GM19324 (cell line): ENCODE measurements around the gene AKT3.

Experiments used
- ATAC-seq: cut with Tn5 transposase; IDR thresholded peaks from one replicate; pipeline ENCODE4 v1.9.1; 2021; ENCODE audit warnings: mild to moderate bottlenecking, moderate library complexity; ENCODE audit not compliant: unreplicated experiment, low FRiP score

The AKT3 gene

DNA sequence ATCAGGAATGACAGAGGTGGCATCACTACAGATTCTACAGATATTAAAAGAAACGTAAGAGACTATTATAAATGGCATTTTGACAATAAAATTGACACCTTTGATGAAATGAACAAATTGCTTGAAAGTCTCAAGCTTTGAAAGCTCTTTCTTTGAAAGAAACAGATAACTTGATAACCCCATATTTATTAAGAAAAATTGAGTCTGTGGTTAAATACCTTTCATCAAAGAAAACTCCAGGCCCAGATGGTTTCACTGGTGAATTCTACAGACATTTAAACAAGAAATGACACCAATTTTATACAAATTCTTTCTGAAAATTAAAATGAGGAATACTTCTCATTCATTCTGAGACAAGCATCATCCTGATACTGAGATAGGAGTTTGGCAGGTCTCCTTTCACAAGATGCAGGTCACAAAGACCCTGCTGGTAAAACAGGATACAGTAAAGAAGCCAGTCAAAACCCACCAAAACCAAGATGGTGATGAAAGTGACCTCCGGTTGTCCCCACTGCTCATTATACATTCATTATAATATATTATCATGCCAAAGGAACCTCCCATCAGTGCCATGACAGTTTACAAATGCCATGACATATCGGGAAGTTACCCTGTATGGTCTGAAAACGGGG is 210.9 kb downstream of the AKT3 start:
- no peak for ATAC-seq

DNA sequence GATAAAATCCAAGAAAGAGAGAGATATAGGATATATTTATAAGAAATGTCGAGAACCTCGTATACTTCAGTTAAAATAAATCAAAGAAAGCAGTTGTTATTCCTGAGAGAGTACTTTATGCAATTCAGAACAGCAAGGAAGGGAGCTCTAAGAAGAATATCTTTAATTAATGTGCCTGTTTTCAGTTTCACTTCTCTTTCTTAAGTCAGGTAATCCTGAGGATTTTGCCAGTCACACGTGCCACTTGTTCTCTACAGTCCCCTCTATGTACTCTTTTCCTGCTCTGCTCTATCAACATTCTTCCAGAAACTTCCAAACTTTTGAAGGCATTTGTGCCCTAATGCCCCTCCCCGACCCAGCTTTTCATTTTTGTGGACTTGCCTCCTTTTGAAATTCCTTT is 211.9 kb downstream of the AKT3 start:
- no peak for ATAC-seq

DNA sequence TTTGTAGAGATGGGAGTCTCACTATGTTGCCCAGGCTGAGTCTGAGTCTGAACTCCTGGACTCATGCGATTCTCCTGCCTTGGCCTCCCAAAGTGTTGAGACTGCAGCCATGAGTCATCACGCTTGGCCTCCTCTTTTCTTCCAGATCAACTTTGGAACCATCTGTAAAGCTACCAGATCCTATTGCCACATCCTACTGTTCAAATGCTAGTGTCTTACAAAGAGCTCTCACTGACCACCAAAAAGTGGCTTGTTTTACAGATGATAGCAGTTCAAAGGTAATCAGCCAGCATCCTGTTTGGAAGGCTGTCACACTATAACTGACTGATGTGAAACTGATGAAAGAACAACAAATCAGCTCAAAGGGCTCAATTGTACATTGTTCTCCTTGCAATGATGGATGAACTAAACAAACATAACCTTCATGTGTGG is 221.6 kb downstream of the AKT3 start:
- no peak for ATAC-seq

DNA sequence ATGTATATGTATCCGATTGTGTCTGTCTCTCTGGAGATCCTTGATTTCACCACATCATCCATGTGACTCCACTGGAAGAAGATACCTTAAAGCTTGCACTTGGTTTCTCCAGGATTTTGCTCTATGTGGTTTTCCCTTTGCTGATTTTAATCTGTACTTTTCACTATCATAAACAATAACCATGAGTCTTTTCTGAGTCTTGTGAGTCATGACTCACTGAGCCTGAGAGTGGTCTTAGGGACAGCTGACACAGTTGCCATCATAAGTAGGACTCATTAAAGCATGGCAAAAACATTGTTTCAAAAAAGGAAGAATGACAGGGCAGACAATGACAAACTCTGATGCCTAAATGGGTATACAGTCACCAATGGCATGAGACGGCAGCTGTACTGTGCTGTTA is 226.2 kb downstream of the AKT3 start:
- no peak for ATAC-seq

DNA sequence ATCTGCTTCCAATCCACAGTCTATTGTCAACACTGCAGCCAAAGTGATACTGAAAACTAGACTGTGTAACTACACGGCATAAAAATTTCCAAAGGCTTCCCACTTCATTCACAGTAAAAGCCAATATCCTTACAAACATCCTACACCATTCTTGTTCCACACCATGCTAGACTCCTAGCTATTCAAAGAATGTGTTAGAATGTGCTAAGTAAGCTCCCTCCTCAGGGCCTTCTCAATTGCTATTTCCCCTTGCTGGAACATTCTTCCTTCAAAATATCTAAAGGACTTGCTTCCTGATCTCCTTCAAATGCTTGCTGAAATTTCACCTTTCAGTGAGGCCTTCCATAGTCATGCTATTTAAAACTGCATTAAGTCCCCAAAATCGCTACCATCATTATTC is 228.1 kb downstream of the AKT3 start:
- no peak for ATAC-seq

DNA sequence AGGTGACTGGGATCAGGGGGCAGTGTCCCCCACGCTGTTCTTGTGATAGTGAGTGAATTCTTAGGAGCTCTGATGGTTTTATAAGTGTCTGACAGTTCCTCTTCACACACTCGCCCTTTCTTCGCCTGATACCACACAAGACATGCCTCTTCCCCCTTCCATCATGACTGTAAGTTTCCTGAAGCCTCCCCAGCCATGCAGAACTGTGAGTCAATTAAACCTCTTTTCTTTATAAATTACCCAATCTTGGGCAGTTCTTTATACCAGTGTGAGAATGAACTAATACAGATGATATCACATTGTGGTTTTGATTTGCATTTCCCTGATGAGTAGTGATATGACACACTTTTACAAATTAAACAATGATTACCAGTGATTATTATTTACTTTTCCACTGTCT is 229.9 kb downstream of the AKT3 start:
- no peak for ATAC-seq

DNA sequence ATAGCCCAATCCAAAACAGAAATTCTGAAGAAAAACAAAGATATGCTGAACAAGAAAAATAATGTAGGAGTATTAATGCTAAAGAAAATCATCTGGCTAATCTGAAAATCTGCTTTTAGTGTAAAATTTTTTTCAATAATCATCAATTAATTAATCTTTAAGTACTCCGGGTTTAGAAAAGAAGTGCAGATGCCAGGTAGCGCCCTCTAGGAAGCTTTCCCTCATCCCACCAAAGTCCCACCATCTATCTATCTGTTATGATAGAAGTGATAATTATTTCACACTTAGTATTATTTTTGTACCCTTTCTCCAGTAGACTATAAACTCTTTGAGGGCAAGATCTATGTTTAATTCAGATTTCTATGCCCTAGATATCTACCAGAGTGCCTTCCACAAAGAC is 240.3 kb downstream of the AKT3 start:
- ATAC-seq = no peak

DNA sequence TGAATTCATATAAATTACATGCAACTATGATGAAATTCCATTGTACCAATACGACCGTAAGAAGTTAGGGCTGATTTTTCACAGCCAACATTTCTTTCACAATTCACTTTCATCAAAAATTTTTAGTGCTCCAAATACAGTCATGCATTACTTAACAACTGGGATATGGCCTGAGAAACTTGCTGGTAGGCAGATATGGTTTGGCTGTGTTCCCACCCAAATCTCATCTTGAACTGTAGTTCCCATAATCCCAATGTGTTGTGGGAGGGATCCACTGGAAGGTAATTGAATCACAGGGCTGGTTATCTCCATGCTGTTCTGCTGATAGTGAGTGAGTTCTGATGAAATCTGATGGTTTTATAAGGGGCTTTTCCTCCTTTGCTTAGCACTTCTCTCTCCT is 244.4 kb downstream of the AKT3 start:
- no peak for ATAC-seq

DNA sequence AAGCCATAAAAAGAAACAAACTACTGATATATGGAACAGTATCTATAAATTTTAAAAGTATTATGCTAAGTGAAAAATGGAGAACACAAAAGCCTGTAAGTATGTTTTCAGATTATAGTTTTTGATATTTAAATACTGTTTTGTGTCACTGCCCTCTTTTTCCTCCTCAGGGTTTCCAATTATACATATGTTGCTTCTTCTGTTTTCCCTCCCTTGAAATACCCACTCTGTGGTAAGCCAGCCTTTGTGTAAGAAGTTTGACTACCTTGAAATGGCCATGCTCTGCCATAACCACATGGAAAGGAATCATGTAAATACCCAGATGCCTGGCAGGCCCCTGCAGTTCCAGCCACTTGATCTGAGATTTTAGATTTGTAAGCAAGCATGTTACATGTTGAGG is 248.3 kb downstream of the AKT3 start:
- no peak for ATAC-seq

DNA sequence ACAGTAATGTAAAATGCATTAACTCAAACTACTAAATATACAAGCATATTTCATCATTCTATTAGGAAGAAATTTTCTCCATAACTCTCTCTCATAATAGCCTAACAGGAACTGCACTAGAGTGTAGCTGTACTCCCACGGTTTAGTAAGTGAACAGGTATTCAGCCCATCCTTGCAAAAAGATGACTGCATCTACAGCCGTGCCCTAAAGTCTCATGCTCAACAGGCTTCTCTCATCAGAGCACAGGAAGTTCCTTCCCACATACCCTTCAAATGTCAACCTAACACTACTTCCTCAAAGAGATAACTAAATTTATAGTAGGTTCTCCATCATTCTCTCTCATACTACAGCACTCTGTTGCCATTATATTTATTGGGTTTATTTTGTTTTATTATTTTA is 251.6 kb downstream of the AKT3 start:
- no peak for ATAC-seq

DNA sequence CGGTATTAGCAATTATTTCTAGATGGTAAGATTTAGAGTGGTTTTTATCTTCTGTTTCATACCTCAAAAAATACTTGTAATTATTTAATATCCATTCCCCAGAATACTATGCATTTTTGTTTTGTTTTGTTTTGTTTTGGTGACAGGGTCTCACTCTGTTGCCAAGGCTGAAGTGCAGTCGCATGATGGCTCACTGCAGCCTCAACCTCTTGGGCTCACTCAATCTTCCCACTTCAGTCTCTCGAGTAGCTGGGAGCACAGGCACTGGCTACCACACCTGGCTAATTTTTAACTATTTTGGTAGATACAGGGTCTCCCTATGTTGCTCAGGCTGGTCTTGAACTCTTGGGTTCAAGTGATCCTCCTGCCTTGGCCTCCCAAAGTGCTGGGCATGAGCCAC is 252.7 kb downstream of the AKT3 start:
- no peak for ATAC-seq

DNA sequence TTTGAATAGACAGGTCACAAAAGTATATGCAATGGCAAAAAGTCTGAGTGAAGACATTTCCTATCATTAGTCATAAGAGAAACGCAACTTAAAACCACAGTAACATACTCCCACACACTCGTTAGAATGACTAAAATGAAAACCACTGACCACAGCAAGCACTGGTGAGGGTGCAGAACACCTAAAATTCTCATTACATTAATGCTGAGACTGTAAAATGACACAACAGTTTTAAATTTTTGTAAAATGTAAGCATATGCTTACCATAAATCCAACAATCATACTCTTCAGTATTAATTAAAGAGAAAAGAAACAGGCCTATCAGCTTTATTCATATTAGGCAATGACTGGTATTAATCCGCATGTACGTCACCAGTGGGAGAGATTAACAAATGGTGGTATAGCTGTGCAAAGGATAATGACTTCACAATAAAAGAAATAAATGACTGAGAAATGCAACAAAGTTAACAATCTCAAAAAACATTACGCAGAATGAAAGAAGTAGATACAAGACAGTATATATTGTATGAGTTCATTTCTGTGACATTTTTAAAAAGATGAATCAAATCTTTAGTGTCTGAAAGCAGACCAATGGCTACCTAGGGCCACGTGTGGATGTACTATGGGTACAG is 253.5 kb downstream of the AKT3 start:
- ATAC-seq = peak; percentile 95

DNA sequence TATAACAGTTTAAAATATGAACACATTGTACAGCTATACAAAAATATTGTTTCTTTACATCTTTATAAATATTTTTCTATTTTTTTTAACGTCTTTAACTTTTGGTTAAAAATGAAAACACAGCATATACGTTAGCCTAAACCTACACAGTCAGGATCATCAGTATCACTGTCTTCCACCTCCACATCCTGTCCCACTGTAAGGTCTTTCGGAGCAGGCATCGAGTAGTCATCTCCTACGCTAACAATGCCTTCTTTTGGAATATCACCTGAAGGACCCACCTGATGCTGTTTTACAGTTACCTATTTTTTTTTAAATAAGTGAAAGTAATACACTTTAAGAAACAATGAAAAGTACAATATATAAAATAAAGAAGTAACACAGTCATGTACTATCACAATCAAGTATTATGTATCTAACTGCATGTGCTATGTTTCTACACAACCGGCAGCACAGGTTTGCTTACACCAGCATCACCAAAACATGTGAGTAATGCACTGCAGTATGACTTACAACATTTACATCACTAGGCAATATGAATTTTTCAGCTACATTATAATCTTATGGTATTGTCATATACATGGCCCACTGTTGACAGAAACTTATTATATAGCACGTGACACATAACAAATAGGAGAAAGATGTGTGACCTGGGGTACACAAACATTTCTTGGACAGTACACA is 254.4 kb downstream of the AKT3 start:
- ATAC-seq = no peak

DNA sequence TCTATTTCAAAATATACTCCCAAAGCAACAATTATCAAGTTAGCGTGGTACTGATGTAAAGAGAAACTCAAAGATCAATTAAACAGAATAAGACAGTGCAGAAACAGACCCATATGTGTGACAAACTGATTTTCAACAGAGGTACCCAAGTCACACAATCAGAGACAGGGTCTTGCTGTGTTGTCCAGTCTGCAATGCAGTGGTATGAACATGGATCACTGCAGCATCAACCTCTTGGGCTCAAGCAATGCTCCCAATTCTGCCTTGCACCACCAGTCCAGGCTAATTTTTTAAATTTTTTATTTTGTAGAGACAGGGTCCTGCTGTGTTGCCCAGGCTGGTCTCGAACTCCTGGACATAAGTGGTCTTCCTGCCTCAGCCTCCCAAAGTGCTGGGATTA is 255.6 kb downstream of the AKT3 start:
- no peak for ATAC-seq

DNA sequence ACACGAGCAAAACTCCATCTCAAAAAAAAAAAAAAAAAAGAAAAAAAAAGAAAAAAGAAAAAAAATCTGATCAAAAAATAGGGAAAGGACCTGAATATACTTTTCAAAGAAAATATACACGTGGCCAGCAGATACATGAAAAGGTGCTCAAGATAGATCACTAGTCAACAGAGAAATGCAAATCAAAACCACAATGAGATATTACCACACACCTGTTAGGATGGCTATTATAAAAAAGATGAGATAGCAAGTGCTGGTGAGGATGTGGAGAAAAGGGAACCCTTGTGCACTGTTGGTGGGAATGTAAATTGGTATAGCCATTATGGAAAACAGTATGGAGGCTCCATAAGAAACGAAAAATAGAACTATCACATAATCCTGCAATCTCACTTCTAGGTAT is 260.8 kb downstream of the AKT3 start:
- peak; percentile 82 for ATAC-seq

DNA sequence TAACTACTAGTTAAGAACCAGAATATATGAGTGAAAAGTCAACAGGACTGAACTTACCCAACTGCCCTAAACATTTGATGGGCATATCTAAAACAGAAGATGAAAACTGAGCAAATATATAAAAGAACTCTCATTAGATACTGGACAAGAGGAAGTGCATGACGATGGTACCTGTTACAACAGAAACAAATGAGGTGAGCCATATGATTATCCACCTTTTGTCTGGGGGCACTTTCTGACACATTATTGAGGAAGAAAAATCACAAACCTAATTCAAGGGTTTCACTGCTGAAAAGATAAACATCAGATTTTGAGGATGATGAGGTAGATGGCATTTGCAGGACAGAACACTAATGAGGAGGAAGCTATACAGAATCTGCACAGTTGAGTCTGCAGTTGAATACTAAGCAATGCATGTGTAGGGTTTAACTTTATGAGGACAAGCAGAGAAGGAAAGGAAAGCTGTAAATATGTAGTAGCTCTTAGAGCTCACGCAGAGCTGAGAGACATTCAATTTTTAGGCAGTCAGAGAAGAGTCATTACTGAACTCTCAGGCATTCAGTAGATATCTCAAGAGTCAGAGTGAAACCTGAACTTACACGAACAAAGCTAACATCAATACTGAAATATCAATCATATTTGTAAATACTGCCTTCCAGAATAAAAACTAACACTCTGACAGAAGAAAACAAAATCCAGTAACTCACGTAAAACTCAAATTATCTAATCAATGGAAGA is 262.1 kb downstream of the AKT3 start:
- ATAC-seq = peak; percentile 76

DNA sequence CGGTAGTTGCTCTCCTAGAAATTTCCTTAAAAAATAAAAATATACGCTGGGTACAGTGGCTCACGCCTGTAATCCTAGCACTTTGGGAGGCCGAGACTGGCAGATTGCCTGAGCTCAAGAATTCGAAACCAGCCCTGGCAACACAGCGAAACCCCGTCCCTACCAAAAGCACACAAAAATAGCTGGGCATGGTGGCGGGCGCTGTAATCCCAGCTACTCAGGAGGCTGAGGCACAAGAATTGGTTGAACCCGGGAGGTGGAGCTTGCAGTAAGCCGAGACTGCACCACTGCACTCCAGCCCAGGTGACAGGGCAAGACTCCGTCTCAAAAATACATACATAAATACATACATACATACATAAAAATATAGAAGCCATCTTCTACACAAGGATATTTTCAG is 262.8 kb downstream of the AKT3 start:
- ATAC-seq = no peak

DNA sequence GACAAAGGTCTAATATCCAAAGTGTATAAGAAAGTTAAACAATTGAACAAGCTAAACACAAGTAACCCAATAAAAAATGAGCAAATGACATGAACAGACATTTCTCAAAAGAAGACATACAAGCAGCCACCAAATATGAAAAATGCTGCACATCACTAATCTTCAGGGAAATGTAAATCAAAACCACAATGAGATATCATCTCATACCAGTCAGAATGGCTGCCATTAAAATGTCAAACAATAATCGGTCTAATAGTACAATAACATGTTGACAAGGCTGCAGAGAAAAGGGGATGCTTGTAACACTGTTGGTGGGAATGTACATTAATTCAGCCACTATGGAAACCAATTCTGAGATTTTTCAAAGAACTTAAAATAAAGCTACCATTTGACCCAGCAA is 264.1 kb downstream of the AKT3 start:
- ATAC-seq = no peak

DNA sequence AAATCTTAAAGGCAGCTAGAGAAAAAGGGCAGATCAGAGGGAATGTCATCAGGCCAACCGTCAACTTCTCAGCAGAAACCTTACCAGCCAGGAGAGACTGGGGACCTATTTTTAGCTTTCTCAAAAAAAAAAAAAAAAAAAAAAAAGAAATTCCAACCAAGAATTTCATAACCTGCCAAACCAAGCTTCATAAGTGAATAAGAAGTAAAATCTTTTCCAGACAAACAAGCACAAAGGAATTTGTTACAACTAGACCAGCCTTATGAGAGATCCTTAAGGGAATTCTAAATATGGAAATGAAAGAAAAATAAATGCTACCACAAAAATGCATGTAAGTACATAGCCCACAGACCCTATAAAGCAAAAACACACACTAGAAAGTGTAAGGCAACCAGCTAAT is 267.7 kb downstream of the AKT3 start:
- ATAC-seq = no peak

DNA sequence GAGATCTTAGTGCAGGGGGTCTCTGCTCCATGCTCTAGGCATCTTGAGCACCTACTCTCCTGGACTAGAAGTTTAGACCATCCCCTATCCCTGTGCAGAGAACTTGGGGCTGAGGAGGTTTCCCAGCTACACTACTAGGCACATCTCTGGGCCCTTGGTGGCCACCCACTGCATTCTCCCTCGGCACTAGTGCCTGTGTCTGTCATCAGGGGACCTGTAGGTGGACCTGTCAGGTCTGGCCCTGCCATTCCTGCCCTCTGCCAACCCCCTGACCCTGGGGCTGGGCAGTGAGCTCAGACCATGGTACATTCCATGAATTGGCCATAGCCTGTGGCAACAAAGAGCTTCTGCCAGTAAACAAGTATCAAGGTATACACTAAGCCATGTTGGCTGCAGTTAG is 269.1 kb downstream of the AKT3 start:
- no peak for ATAC-seq

DNA sequence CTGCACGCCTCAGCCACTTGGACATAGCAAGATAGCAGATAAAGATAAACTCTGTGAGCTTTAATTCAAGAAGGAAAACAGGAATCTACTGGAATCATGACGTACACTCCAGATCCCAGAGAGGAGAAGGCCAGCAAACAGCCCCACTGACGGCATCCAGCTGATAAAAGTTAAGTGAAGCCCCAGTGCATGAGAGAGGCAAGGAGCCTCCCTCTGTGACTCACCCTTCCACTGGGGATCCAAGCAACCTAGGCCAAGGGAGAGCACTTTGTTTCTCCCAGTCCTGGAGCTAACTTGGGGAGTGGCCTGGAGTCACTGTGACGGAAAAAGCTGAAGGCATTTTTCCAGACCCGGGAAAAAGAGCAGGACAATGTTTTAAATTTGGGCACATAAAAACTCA is 270.0 kb downstream of the AKT3 start:
- no peak for ATAC-seq
